Naive thymus-derived CD4-positive, alpha-beta T cell (primary cell): ENCODE data around the gene DCAF11. TPM values are rescaled to one million over a fixed set of nuclear protein-coding genes. Genes with fewer than 3 reads are reported as not detected.

Experiments used
- ATAC-seq: fragments of 150-1000 bp; cut with Tn5 transposase; 2 replicates; pipeline ENCODE4 v1.10.0; 2021; ENCODE audit warnings: mild to moderate bottlenecking, moderate library complexity
- CTCF ChIA-PET: fragments of 350-600 bp; sonication (Branson Sonifier 250); formaldehyde crosslinking; loops from one replicate; lab custom pipeline; 2021; ENCODE audit warnings: antibody characterized with exemption; lab: Charles Lee
- POLR2A ChIA-PET: fragments of 350-600 bp; sonication (Branson Sonifier 250); formaldehyde crosslinking; loops from one replicate; lab custom pipeline; 2021; ENCODE audit warnings: antibody characterized with exemption, inconsistent platforms; lab: Charles Lee
- DNase-seq, 9 donors: peaks; one replicate each; pipeline versions ENCODE4 v3.0.0 to v3.0.0-alpha.2; 2020 to 2022; ENCODE audit warnings: mixed read lengths in 1 of 9
- H3K27ac ChIP-seq: one replicate; pipeline ENCODE4 v1.7.0; 2013; ENCODE audit warnings: mild to moderate bottlenecking, low read depth, low read length, moderate library complexity
- H3K27me3 ChIP-seq, 2 donors: one replicate each; pipeline ENCODE4 v1.7.0; 2013; ENCODE audit warnings: low read length in 2 of 2, mild to moderate bottlenecking in 2 of 2, moderate library complexity in 2 of 2; ENCODE audit not compliant: control insufficient read depth in 2 of 2, insufficient read depth in 2 of 2
- H3K36me3 ChIP-seq, 3 experiments: 1 replicate in 2 of 3; 2 replicates in 1 of 3; pipeline ENCODE4 v1.7.0; 2013; ENCODE audit warnings: low read length in 3 of 3, mild to moderate bottlenecking in 3 of 3, moderate library complexity in 1 of 3; ENCODE audit not compliant: insufficient read depth in 3 of 3, control insufficient read depth in 2 of 3
- H3K4me1 ChIP-seq, 2 donors: one replicate each; pipeline ENCODE4 v1.7.0; 2013; ENCODE audit warnings: low read length in 2 of 2, mild to moderate bottlenecking in 2 of 2, moderate library complexity in 1 of 2; ENCODE audit not compliant: control insufficient read depth in 2 of 2, insufficient read depth in 2 of 2
- H3K4me3 ChIP-seq: 2 replicates; pipeline ENCODE4 v1.7.0; 2013; ENCODE audit warnings: mild to moderate bottlenecking, low read length
- H3K9me3 ChIP-seq, 3 experiments: 1 replicate in 2 of 3; 2 replicates in 1 of 3; pipeline ENCODE4 v1.7.0; 2013; ENCODE audit warnings: low read length in 3 of 3; ENCODE audit not compliant: control insufficient read depth in 2 of 3
- H3K27ac Mint-ChIP-seq, 9 donors: one replicate each; pipeline ENCODE4 v1.8.0; 2020 to 2022; ENCODE audit warnings: mixed read lengths in 9 of 9, mild to moderate bottlenecking in 8 of 9, moderate library complexity in 5 of 9, inconsistent platforms in 2 of 9
- H3K27me3 Mint-ChIP-seq, 5 donors: one replicate each; pipeline ENCODE4 v1.8.0; 2021 to 2022; ENCODE audit warnings: mixed read lengths in 5 of 5, mild to moderate bottlenecking in 1 of 5
- H3K36me3 Mint-ChIP-seq, 5 donors: one replicate each; pipeline ENCODE4 v1.8.0; 2020 to 2022; ENCODE audit warnings: mixed read lengths in 5 of 5, mild to moderate bottlenecking in 3 of 5, inconsistent platforms in 1 of 5
- H3K4me1 Mint-ChIP-seq, 7 donors: one replicate each; pipeline ENCODE4 v1.8.0; 2020 to 2022; ENCODE audit warnings: mixed read lengths in 7 of 7, mild to moderate bottlenecking in 3 of 7, inconsistent platforms in 1 of 7
- H3K4me3 Mint-ChIP-seq, 10 donors: one replicate each; pipeline ENCODE4 v1.8.0; 2020 to 2022; ENCODE audit warnings: mild to moderate bottlenecking in 10 of 10, mixed read lengths in 10 of 10, moderate library complexity in 6 of 10, inconsistent platforms in 2 of 10
- H3K9me3 Mint-ChIP-seq, 11 donors: one replicate each; pipeline ENCODE4 v1.8.0; 2020 to 2022; ENCODE audit warnings: mixed read lengths in 11 of 11, mild to moderate bottlenecking in 4 of 11, inconsistent platforms in 1 of 11, moderate library complexity in 1 of 11
- intact Hi-C, 2 donors: fragments of 100-400 bp; cut with micrococcal nuclease; formaldehyde crosslinking; loops; one replicate each; pipeline ENCODE4 v1.15.1; 2023
- polyA plus RNA-seq, 2 donors: library from polyadenylated mRNA; unstranded; fragments of 300-500 nt; fragmentation: Illumina TruSeq; gene quantifications; one replicate each; pipeline ENCODE4 v1.2.3, GENCODE V29; 2021
- total RNA-seq, 6 experiments: library from RNA in 5 of 6; stranded (reverse) in 5 of 6; gene quantifications; 1 replicate in 5 of 6; 2 replicates in 1 of 6; pipeline ENCODE4 v1.2.3 and lab custom pipeline; 2021 to 2026

DCAF11 gene
- total and polyA plus RNA-seq, 7 experiments from 2014 or later: 69.1 to 97.0 (median 83.3) TPM

- peaks cover 48 to 71% (median 62%) of the 10 kb centered on the region in 7 donors for H3K4me1 Mint-ChIP-seq
- H3K4me3 Mint-ChIP-seq: peak overlapping the region; percentile 84 to 94 (median 90)
- H3K27ac ChIP-seq: peak overlapping the region; percentile 97
- DNase-seq: no peak
- peak overlapping the region; percentile 83 for H3K4me3 ChIP-seq
- ChIA-PET POLR2A (interaction anchor here (0.9 to 11.7 kb wide), 10 partner anchors 12 to 134 kb away, joined by 4 to 298 read pairs (median 10); partner anchors contain the start of genes DCAF11, IRF9, MDP1 and NRL), CTCF (interaction anchor here (1.0 to 2.5 kb wide), 3 partner anchors 22 to 27 kb away, joined by 3 to 11 read pairs (median 10); partner anchors contain the start of genes DCAF11, IRF9 and NRL)
- no peak for ATAC-seq
- H3K27me3 ChIP-seq: no peaks in the 10 kb centered on the region
- peaks cover 0 to 4% (median 0%) of the 10 kb centered on the region in 11 donors for H3K9me3 Mint-ChIP-seq
- no peaks in the 10 kb centered on the region for H3K9me3 ChIP-seq
- peaks cover 0 to 37% (median 17%) of the 10 kb centered on the region in 5 donors for H3K36me3 Mint-ChIP-seq
- H3K27me3 Mint-ChIP-seq: no peaks in the 10 kb centered on the region
- peaks cover 19 to 33% of the 10 kb centered on the region in 2 donors for H3K4me1 ChIP-seq
- intact Hi-C loops: loop anchor here (1.0 to 2.0 kb wide), 11 partner anchors 10 to 162 kb away; partner anchors contain the start of genes IRF9 (in 2 of the 2), PCK2 (in 2 of the 2), RNF31 (in 2 of the 2) and CHMP4A (in 1 of the 2)
- peak overlapping the region; percentile 84 to 94 (median 92) for H3K27ac Mint-ChIP-seq
- H3K36me3 ChIP-seq: peaks cover 0 to 32% (median 10%) of the 10 kb centered on the region in 3 experiments
These were observed 22.3 kb downstream of the DCAF11 start for GRCh38 chr14:24136684-24137528.

GRCh38 chr14:24137529-24138395 lies 23.2 kb downstream of the DCAF11 start:
- peak overlapping the region; percentile 74 to 94 (median 92) for H3K4me3 Mint-ChIP-seq
- Histone ChIP-seq H3K9me3 (no peaks in the 10 kb centered on the region), H3K4me1 (peaks cover 22 to 29% of the 10 kb centered on the region in 2 donors), H3K4me3 (no peak overlapping the region), H3K36me3 (peaks cover 0 to 32% (median 10%) of the 10 kb centered on the region in 3 experiments), H3K27ac (peak overlapping the region; percentile 97), H3K27me3 (no peaks in the 10 kb centered on the region)
- H3K27ac Mint-ChIP-seq: peak overlapping the region; percentile 32 to 94 (median 90)
- POLR2A ChIA-PET: interaction anchor here (0.8 to 11.7 kb wide), 5 partner anchors 11 to 105 kb away, joined by 4 to 298 read pairs (median 37); partner anchors contain the start of genes DCAF11, IRF9, NRL and PSME2
- H3K36me3 Mint-ChIP-seq: peaks cover 0 to 41% (median 17%) of the 10 kb centered on the region in 5 donors
- intact Hi-C loops: loop anchor here in 1 of 2 donors (2.0 kb wide), 1 partner anchor 95 kb away; the partner anchor contains the start of genes GMPR2 and NEDD8
- ATAC-seq: no peak
- CTCF ChIA-PET: interaction anchor here (0.9 to 2.5 kb wide), 4 partner anchors 8 to 28 kb away, joined by 3 to 11 read pairs (median 6); partner anchors contain the start of genes DCAF11, IRF9 and NRL
- no peak for DNase-seq
- no peaks in the 10 kb centered on the region for H3K27me3 Mint-ChIP-seq
- peaks cover 42 to 68% (median 59%) of the 10 kb centered on the region in 7 donors for H3K4me1 Mint-ChIP-seq
- H3K9me3 Mint-ChIP-seq: peaks cover 0 to 2% (median 0%) of the 10 kb centered on the region in 11 donors

- H3K27ac ChIP-seq: peak overlapping the region; percentile 22
- Mint-ChIP-seq H3K27me3 (no peaks in the 10 kb centered on the region), H3K36me3 (peaks cover 0 to 49% (median 17%) of the 10 kb centered on the region in 5 donors), H3K27ac (peak overlapping the region in 8 of 9 donors; percentile 32 to 94 (median 84)), H3K4me3 (peak overlapping the region; percentile 42 to 100 (median 94)), H3K9me3 (peaks cover 0 to 2% (median 0%) of the 10 kb centered on the region in 11 donors), H3K4me1 (peaks cover 36 to 69% (median 63%) of the 10 kb centered on the region in 7 donors)
- no peak for ATAC-seq
- H3K4me1 ChIP-seq: peaks cover 22 to 24% of the 10 kb centered on the region in 2 donors
- H3K27me3 ChIP-seq: no peaks in the 10 kb centered on the region
- POLR2A ChIA-PET: interaction anchor here (0.8 to 11.7 kb wide), 5 partner anchors 10 to 104 kb away, joined by 4 to 298 read pairs (median 37); partner anchors contain the start of genes DCAF11, IRF9, NRL and PSME2
- intact Hi-C loops: no loop called here
- CTCF ChIA-PET: interaction anchor here (0.9 to 2.5 kb wide), 2 partner anchors 9 to 23 kb away, joined by 3 to 10 read pairs; partner anchors contain the start of gene IRF9
- H3K9me3 ChIP-seq: no peaks in the 10 kb centered on the region
- peaks cover 0 to 41% (median 10%) of the 10 kb centered on the region in 3 experiments for H3K36me3 ChIP-seq
- H3K4me3 ChIP-seq: no peak overlapping the region
- DNase-seq: no peak
These were observed 24.1 kb downstream of the DCAF11 start for GRCh38 chr14:24138396-24139271.

- intact Hi-C loops: no loop called here
- Mint-ChIP-seq H3K4me3 (peak overlapping the region; percentile 39 to 100 (median 94)), H3K4me1 (peaks cover 41 to 75% (median 68%) of the 10 kb centered on the region in 7 donors), H3K27ac (peak overlapping the region in 6 of 9 donors; percentile 29 to 86 (median 53)), H3K27me3 (no peaks in the 10 kb centered on the region), H3K36me3 (peaks cover 4 to 56% (median 17%) of the 10 kb centered on the region in 5 donors), H3K9me3 (peaks cover 0 to 2% (median 0%) of the 10 kb centered on the region in 11 donors)
- ChIA-PET POLR2A (interaction anchor here (4.5 to 11.7 kb wide), 3 partner anchors 9 to 31 kb away, joined by 37 to 298 read pairs (median 139); partner anchors contain the start of genes DCAF11, NRL, PSME2 and RNF31), CTCF (interaction anchor here (0.7 to 2.5 kb wide), 3 partner anchors 22 to 44 kb away, joined by 3 to 10 read pairs (median 6); partner anchors contain the start of gene IRF9)
- Histone ChIP-seq H3K27ac (peak overlapping the region; percentile 22), H3K36me3 (peaks cover 0 to 48% (median 10%) of the 10 kb centered on the region in 3 experiments), H3K4me1 (peaks cover 22 to 29% of the 10 kb centered on the region in 2 donors), H3K27me3 (no peaks in the 10 kb centered on the region), H3K9me3 (no peaks in the 10 kb centered on the region), H3K4me3 (no peak overlapping the region)
- ATAC-seq (no peak), DNase-seq (no peak)
These were observed 24.8 kb downstream of the DCAF11 start for GRCh38 chr14:24139272-24139934.
